ENCODE measurements around the gene CDK13. TPM values are rescaled to one million over a fixed set of nuclear protein-coding genes. Genes with fewer than 3 reads are reported as not detected.
A peak's percentile ranks its signal among the peaks of the same experiment; 100 is the strongest.
"Not testable (repeated sequence)": the region's sequence is repeated elsewhere in the genome, so short reads cannot be mapped to it uniquely, and the experiment has no call there.

CDK13 gene
- total and polyA plus RNA-seq, 11 donors, result 12.4 to 32.2 (median 24.1) TPM

DNA sequence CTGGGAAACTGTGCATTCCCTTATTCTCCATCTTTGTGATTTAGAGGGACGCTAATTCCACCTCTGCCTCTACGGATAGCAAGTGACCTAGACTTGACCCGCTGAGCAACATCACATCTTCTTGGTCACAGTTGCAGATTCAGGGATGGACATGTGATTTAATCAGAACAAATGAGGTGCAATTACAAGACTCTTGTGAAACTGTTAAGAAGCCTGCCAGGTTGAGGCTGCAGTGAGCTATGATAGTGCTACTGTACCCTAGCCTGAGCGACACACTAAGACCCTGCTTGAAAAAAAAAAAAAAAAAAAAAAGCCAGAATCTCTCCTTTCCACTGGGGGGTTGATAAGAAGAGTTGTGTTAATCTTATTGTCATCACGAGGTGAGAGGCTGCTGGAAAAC, 170.0 kb downstream of the CDK13 start:
- 63 to 71% (median 66%) methylated on average over 5 of the region's 5 CpGs for WGBS, 4 donors

GRCh38 chr7:40122100-40122939, 172.3 kb downstream of the CDK13 start:
- H3K36me3 ChIP-seq; H3K27me3 ChIP-seq; H3K4me3 ChIP-seq; DNase-seq; H3K9me3 ChIP-seq; H3K27ac ChIP-seq; H3K4me1 ChIP-seq; ATAC-seq; intact Hi-C loops (cut with DNase I): not testable (repeated sequence)
- 95 to 97% (median 96%) methylated on average over 14 of the region's 14 CpGs for WGBS, 4 donors

More for the DNA sequence above, 170.0 kb downstream of the CDK13 start:
- H3K4me3 ChIP-seq, result no peak overlapping the region
- intact Hi-C loops (cut with DNase I), result no loop called here
- H3K27me3 ChIP-seq, result no peaks in the 10 kb centered on the region
- TF ChIP-seq CTCF (IDR thresholded peaks at IDR 0.05) (no peak), POLR2A (IDR thresholded peaks at IDR 0.05) (no peak)
- no peak for DNase-seq
- peaks cover 0 to 3% (median 0%) of the 10 kb centered on the region in 12 donors for H3K4me1 ChIP-seq
- ATAC-seq, result no peak
- no peaks in the 10 kb centered on the region for H3K36me3 ChIP-seq
- H3K27ac ChIP-seq, result no peak overlapping the region
- H3K9me3 ChIP-seq, result no peaks in the 10 kb centered on the region

DNA sequence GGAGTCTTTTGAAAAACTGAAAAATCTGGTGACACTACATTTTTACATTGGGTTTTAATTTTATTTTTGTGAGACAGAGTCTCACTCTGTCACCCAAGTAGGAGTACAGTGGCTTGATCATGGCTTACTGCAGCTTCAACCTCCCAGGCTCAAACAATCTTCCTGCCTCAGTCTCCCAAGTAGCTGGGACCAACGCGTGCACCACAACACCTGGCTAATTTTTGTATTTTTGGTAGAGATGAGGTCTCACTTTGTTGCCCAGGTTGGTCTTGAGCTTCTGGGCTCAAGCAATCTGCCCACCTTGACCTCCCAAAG, 172.8 kb downstream of the CDK13 start:
- TF ChIP-seq CTCF (IDR thresholded peaks at IDR 0.05) (no peak), POLR2A (IDR thresholded peaks at IDR 0.05) (no peak)
- Histone ChIP-seq H3K4me3 (no peak overlapping the region), H3K4me1 (peaks cover 0 to 3% (median 0%) of the 10 kb centered on the region in 12 donors), H3K36me3 (peaks cover 0 to 3% (median 0%) of the 10 kb centered on the region in 9 donors), H3K27ac (no peak overlapping the region), H3K9me3 (no peaks in the 10 kb centered on the region), H3K27me3 (no peaks in the 10 kb centered on the region)
- intact Hi-C loops (cut with DNase I), result no loop called here
- ATAC-seq, result no peak
- DNase-seq, result no peak
- 87 to 100% (median 96%) methylated on average over 2 of the region's 2 CpGs for WGBS, 4 donors

DNA sequence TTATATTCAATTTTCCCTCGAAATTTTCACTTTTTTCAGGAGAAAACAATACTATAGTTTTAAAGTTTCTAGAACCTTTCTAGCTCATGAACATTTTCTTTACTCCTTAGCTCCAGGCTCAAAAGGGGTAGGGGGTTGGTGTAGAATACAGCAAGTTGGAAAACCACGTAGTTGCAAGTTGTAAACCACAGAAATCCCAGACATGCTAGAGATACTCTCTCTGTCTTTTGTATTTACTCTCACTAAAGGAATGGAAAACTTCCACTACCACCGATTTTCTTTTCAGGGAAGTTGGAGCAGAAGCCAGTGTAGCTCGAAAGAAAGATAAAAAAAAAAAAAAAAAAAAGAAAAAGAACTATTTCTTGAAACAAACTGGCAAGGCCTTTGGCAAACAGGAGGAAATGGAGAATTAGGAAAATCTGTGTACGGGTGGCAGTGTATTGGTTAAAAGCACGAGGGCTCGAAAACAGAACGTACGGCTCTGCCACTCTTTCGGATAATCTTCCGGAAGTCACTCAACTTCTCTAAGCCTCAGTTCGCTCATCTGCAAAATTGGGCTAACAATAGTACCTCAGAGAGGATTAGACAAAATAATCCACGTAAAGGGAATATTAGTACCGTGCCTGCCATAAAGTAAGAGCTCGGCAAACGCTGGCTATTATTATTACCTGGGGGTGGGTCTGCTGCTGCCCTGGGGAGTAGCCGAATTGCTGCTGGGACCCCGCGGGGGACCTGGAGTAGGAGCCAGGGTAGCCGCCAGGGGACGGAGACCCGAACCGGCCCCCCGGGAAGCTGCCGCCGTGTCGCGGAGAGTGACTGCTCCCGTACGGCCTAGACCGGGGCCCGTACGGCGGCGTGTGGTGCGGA, 183.7 kb downstream of the CDK13 start:
- no peak for TF ChIP-seq CTCF (IDR thresholded peaks at IDR 0.05)
- TF ChIP-seq POLR2A (IDR thresholded peaks at IDR 0.05), result no peak
- peaks cover 5 to 36% (median 24%) of the 10 kb centered on the region in 12 donors for H3K4me1 ChIP-seq
- peak; percentile 64 to 84 (median 78) for ATAC-seq
- no peaks in the 10 kb centered on the region for H3K27me3 ChIP-seq
- no peaks in the 10 kb centered on the region for H3K9me3 ChIP-seq
- H3K27ac ChIP-seq, result peak overlapping the region; percentile 82 to 98 (median 94)
- DNase-seq, result no peak
- intact Hi-C loops (cut with DNase I), result loop anchor here in 5 of 10 donors (1.0 to 10.0 kb wide), 5 partner anchors 179 to 239 kb away; partner anchors contain the start of gene CDK13 (in 2 of the 5)
- peaks cover 0 to 6% (median 0%) of the 10 kb centered on the region in 9 donors for H3K36me3 ChIP-seq
- peak overlapping the region; percentile 69 to 100 (median 94) for H3K4me3 ChIP-seq
- WGBS, 4 donors, result 1 to 2% (median 1%) methylated on average over 25 to 36 of the region's 36 CpGs
